ENCODE data around the gene SKIC3. TPM values are rescaled to one million over a fixed set of nuclear protein-coding genes. Genes with fewer than 3 reads are reported as not detected.

SKIC3 gene
- total and polyA plus RNA-seq, 10 of the 15 experiments (the other 5 are each of a cell fraction or from before 2014, with no cell fraction given), result 23.6 to 73.7 (median 55.6) TPM

DNA sequence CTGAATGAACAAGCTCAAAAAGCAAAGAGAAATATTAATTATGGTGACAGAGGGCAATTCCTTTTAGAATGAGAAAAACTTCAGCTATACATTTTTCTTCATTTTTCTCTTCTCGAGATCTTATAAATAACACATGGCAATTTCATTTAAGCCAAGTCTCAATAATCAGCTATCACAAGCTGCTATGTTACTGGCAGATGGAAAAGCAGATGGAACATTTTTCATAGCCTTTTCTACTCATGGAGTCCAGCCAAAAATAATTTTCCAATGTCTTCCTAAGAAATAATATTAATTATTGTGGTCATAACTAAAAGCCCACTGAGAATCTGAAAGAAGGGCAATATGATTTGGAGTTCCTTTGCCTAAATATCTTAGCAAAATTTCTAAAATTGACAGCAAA, 35.6 kb downstream of the SKIC3 start:
- ChIA-PET SMC1A (ENCODE audit: uncharacterized antibody, unreplicated experiment) (interaction anchor here (0.8 to 1.6 kb wide), 3 partner anchors 13 to 25 kb away, joined by 3 to 4 read pairs (median 3); no protein-coding TSS in a partner anchor), CTCF (interaction anchor here (0.6 kb wide), 1 partner anchor 78 kb away, joined by 3 read pairs; no protein-coding TSS in a partner anchor), RAD21 (ENCODE audit: unreplicated experiment) (no interaction called here), POLR2A (interaction anchor here (0.6 kb wide), 1 partner anchor 327 kb away, joined by 4 read pairs; no protein-coding TSS in a partner anchor)
- H3K9me3 ChIP-seq (replicated peaks; ENCODE audit: control insufficient read depth, insufficient read depth, low read length), result no peaks in the 10 kb centered on the region
- 100% methylated on average over 1 of the region's 1 CpG for WGBS (ENCODE audit: insufficient coverage, insufficient replicate concordance, low lambda C conversion rate, missing lambda C conversion rate)
- no peaks in the 10 kb centered on the region for H3K4me1 ChIP-seq (ENCODE audit: control insufficient read depth, insufficient read depth, low read length)
- no peak overlapping the region for H3K9ac ChIP-seq (ENCODE audit: control insufficient read depth, insufficient read depth, low read length)
- no peaks in the 10 kb centered on the region for H4K20me1 ChIP-seq (ENCODE audit: control insufficient read depth, insufficient read depth)
- FAIRE-seq, result no peak
- peaks cover 1 to 17% of the 10 kb centered on the region in 2 experiments for H3K36me3 ChIP-seq (ENCODE audit: control insufficient read depth in 2 of 2, insufficient read depth in 2 of 2, low read length in 1 of 2)
- DNase-seq (ENCODE audit: low read depth, low spot score), result no peak
- H3K79me2 ChIP-seq (ENCODE audit: control insufficient read depth, insufficient read depth, low read length), result no peaks in the 10 kb centered on the region
- in situ Hi-C loops (cut with MboI), result no loop called here
- ATAC-seq, result no peak
- intact Hi-C loops (cut with micrococcal nuclease; ENCODE audit: unreplicated experiment), result no loop called here
- H3K27ac ChIP-seq (ENCODE audit: control insufficient read depth, insufficient read depth), result no peak overlapping the region
- BruUV-seq (replicated peaks), result no TSS peak
- no peak overlapping the region for H3K4me3 ChIP-seq
- no peaks in the 10 kb centered on the region for H3K27me3 ChIP-seq (replicated peaks in 1 of 2; ENCODE audit: control insufficient read depth in 2 of 2, insufficient read depth in 2 of 2, low read length in 1 of 2)
- no peak for TF ChIP-seq LARP7 (IDR thresholded peaks at IDR 0.05)
- TF ChIP-seq CBX5 (IDR thresholded peaks at IDR 0.05; ENCODE audit: low read depth), result no peak
- TF ChIP-seq CBX3 (IDR thresholded peaks at IDR 0.05; ENCODE audit: borderline replicate concordance, low read depth), result no peak
- TF ChIP-seq KAT2A (conservative IDR thresholded peaks at IDR 0.05; ENCODE audit: control insufficient read depth, low read depth, low read length), result no peak
- no peak for TF ChIP-seq RCOR1 (conservative IDR thresholded peaks at IDR 0.05; ENCODE audit: low read depth, low read length)
- no peak for TF ChIP-seq ZNF217 (IDR thresholded peaks at IDR 0.05)
- no peak for TF ChIP-seq HDAC2 (IDR thresholded peaks at IDR 0.05)
- H2AFZ ChIP-seq (ENCODE audit: control insufficient read depth, low read depth, low read length), result no peak overlapping the region
- no peak overlapping the region for H3K4me2 ChIP-seq (ENCODE audit: control insufficient read depth, insufficient read depth)

DNA sequence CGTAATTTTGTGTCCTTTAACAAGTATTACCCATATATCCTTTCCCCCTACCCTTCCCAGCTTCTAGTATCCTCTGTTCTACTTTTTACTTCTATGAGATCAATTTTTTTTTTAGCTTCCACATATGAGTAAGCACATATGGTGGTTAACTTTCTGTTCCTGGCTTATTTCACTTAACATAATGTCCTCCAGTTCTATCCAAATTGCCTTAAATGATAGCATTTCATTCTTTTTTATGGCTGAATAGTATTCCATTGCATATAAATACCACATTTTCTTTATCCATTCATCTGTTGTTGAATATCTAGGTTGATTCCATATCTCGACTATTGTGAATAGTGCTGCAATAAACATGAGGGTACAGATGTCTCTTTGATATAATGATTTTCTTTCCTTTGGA, 36.4 kb downstream of the SKIC3 start:
- Histone ChIP-seq H3K4me2 (ENCODE audit: control insufficient read depth, insufficient read depth) (no peak overlapping the region), H3K79me2 (ENCODE audit: control insufficient read depth, insufficient read depth, low read length) (no peaks in the 10 kb centered on the region), H3K4me1 (ENCODE audit: control insufficient read depth, insufficient read depth, low read length) (no peaks in the 10 kb centered on the region), H3K36me3 (ENCODE audit: control insufficient read depth in 2 of 2, insufficient read depth in 2 of 2, low read length in 1 of 2) (peaks cover 1 to 14% of the 10 kb centered on the region in 2 experiments), H3K27me3 (replicated peaks in 1 of 2; ENCODE audit: control insufficient read depth in 2 of 2, insufficient read depth in 2 of 2, low read length in 1 of 2) (no peaks in the 10 kb centered on the region), H4K20me1 (ENCODE audit: control insufficient read depth, insufficient read depth) (no peaks in the 10 kb centered on the region), H3K9ac (ENCODE audit: control insufficient read depth, insufficient read depth, low read length) (no peak overlapping the region), H2AFZ (ENCODE audit: control insufficient read depth, low read depth, low read length) (no peak overlapping the region), H3K4me3 (no peak overlapping the region), H3K9me3 (replicated peaks; ENCODE audit: control insufficient read depth, insufficient read depth, low read length) (no peaks in the 10 kb centered on the region), H3K27ac (ENCODE audit: control insufficient read depth, insufficient read depth) (no peak overlapping the region)
- ChIA-PET CTCF (no interaction called here), RAD21 (ENCODE audit: unreplicated experiment) (no interaction called here), POLR2A (no interaction called here), SMC1A (ENCODE audit: uncharacterized antibody, unreplicated experiment) (interaction anchor here (0.9 to 1.6 kb wide), 2 partner anchors 18 to 26 kb away, joined by 3 to 4 read pairs; no protein-coding TSS in a partner anchor)
- DNase-seq (ENCODE audit: low read depth, low spot score), result no peak
- no peak for ATAC-seq
- FAIRE-seq, result no peak
- intact Hi-C loops (cut with micrococcal nuclease; ENCODE audit: unreplicated experiment) (no loop called here), in situ Hi-C loops (cut with MboI) (no loop called here)
- no TSS peak for BruUV-seq (replicated peaks)
- 91% methylated on average over 2 of the region's 2 CpGs for WGBS (ENCODE audit: insufficient coverage, insufficient replicate concordance, low lambda C conversion rate, missing lambda C conversion rate)
- no peak for TF ChIP-seq GABPA (IDR thresholded peaks at IDR 0.05; ENCODE audit: low read depth)
- no peak for TF ChIP-seq CHD1 (IDR thresholded peaks at IDR 0.05; ENCODE audit: low read depth, low read length)
- no peak for TF ChIP-seq CHD2 (IDR thresholded peaks at IDR 0.05; ENCODE audit: borderline replicate concordance, low read depth, low read length)
- no peak for TF ChIP-seq LARP7 (IDR thresholded peaks at IDR 0.05)
- TF ChIP-seq IRF4 (IDR thresholded peaks at IDR 0.05; ENCODE audit: low read depth, low read length), result no peak
- TF ChIP-seq MTA2 (IDR thresholded peaks at IDR 0.05; ENCODE audit: low read depth), result no peak
- no peak for TF ChIP-seq ATF7 (IDR thresholded peaks at IDR 0.05; ENCODE audit: low read depth)
- TF ChIP-seq KAT2A (conservative IDR thresholded peaks at IDR 0.05; ENCODE audit: control insufficient read depth, low read depth, low read length), result no peak
- TF ChIP-seq CBX5 (IDR thresholded peaks at IDR 0.05; ENCODE audit: low read depth), result no peak
- TF ChIP-seq TARDBP (IDR thresholded peaks at IDR 0.05; ENCODE audit: borderline replicate concordance), result no peak
- TF ChIP-seq RELA (IDR thresholded peaks at IDR 0.05; ENCODE audit: borderline replicate concordance, partially characterized antibody), result no peak
- TF ChIP-seq PKNOX1 (IDR thresholded peaks at IDR 0.05), result no peak
- no peak for TF ChIP-seq MXI1 (IDR thresholded peaks at IDR 0.05; ENCODE audit: low read depth, low read length)
- no peak for TF ChIP-seq KLF5 (IDR thresholded peaks at IDR 0.05; ENCODE audit: partially characterized antibody)
- TF ChIP-seq NR2C1 (IDR thresholded peaks at IDR 0.05), result no peak
